Mucosa of gallbladder (tissue), 1 donor: ENCODE data around the gene TMEM238L. TPM values are rescaled to one million over a fixed set of nuclear protein-coding genes. Genes with fewer than 3 reads are reported as not detected.
A peak's percentile ranks its signal among the peaks of the same experiment; 100 is the strongest.

Experiments used
- DNase-seq: peaks from one replicate; pipeline ENCODE4 v3.0.0-alpha.2; 2020; ENCODE audit warnings: low spot score
- total RNA-seq: library from RNA; stranded (reverse); gene quantifications from one replicate; pipeline ENCODE4 v1.2.1, GENCODE V29; 2021
- donor health status: DM: no; HTN: no; CAD: no.

The TMEM238L gene
- total RNA-seq, 1 donor from 2014 or later = 7.5 TPM

DNA sequence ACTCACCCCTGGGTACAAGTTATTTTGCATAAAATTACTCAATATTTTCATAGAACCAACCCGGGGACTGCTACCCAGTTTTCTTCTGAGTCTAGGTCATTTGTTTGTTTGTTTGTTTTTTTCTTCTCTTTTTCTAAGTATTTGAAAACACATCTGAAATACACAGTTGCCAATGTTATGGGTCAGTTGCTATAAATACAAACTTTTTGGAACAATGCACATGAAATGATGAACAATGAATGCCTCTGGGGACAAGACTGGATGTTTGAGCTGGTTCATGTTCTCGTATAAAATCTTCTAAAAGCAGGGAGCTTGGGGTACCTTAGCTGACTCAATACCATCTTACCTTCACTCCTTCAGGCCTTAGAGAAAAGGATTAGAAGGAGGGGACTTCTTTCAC lies 30.5 kb downstream of the TMEM238L start:
- no peak for DNase-seq

DNA sequence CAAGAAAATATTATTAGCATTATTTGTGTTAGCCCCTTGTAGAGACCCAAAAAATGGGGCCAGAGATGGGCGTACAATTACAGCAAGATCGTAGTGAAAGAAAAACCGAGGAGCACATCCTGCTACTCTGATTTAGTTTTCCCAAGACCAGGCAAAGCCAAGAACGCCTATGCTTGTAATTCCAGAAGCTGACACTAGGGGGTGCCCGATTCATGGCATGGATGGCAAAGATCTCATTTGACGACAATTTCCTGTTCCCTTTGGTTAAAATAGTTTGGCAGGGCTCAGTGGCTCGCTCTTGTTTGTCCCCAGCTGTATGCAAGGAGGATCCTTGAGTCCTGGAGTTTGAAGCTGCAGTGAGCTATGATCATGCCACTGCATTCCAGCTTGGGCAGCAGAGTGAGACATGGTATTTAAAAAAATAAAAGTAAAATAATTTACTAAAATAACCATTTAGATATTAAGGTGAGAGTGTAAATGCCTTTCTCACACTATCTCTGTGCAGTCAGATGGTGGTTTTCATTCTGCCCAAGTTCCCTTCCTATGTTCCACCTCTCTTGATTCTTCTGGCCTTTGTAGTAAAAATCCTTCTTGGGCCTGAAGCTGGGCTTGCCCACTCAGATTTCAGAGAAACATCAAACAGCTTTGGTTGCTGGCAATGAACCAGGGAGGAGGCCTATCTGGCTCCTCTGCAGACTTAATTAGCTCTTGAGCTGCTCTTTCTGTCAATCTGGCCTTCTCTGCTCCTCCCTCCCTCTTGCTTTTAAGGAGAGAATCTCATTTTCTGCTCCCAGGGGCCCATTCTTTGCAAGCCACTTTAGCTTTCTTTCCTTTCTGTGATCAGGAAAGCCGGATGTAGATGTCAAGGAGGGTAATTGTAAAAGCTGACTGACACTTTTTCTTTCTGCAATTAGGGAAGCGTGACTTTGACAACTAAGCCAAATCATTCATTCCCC lies 31.2 kb downstream of the TMEM238L start:
- peak; percentile 61 for DNase-seq

DNA sequence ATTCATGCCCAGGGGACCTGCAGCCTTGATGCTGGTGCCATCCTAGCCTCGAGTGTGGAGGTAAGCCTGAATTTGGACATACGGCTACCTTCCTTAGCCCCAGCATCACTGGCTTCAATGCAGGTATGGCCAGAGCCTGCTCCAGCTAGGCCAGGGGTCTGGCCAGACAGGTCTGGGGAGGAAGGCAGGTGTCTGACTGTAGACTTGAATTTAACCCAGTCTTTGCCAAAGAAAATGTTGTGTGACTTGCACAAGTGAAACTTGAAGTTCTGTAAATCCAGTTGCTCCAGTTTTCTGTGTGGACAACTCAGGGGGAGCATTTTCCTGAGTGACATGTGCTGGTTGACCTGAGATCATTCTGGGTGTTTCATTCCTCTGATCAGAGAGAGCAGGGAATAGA lies 32.8 kb downstream of the TMEM238L start:
- DNase-seq = no peak

DNA sequence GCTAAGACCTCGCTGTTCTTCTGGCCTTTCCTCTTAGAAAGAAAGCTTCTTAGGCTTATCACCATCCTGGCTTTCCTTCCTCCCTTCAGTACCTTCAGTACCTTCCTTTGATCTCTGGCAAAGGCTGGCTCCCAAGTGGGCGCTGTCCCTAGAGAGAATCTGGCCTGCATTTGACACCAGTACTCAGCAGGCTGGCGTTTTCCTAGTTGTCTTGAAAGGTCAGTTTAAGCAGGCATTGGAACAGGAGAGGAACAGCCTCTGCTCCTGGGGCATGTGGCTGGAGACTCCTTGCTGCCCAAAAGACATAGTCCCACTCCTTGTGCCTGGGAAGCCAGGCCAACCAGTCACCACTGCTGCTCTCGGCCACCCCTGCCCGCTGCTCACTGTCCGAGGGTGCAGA lies 34.1 kb downstream of the TMEM238L start:
- DNase-seq = no peak

DNA sequence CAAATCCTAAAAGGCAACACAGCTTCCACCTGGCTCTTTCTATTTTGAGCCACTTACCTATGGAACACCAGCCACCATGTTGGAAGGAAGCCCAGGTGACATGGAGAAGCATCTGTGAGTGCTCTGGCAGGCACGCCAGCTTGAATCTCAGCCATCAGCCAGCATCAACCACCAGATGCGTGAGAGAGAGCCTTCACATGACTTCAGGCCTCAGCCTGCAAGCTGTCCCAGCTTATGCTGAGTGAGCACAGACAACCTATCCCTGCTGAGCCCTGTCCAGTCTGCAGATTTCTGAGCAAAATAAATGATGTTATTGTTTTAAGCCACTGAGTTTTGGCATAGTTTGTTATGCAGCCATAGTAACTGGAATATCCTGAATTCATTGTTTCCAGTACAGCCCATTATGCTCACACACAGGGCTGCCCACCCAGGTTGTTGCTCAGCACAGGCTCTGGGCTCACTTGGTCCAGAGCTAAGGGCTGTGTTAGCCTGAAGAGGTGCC lies 35.1 kb downstream of the TMEM238L start:
- no peak for DNase-seq

DNA sequence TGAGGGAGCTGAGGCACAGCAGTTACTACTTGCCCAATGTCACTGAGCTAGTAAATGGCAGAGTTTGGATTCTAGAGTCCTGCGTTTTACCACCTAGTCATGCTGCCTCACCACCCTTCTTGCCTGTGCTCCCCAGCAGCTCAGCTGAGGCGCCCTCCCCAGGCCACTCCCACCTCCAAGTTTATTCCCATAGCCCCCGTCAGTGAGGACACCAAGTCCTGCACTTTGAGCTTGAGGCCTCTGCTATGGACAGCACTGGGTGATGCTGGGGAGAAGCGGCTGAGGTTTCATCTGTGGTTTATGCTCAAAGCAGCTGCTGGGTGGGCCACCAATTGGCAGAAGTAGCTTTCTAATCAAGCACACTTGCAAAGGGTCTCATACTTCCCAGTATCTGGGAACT lies 36.7 kb downstream of the TMEM238L start:
- no peak for DNase-seq

DNA sequence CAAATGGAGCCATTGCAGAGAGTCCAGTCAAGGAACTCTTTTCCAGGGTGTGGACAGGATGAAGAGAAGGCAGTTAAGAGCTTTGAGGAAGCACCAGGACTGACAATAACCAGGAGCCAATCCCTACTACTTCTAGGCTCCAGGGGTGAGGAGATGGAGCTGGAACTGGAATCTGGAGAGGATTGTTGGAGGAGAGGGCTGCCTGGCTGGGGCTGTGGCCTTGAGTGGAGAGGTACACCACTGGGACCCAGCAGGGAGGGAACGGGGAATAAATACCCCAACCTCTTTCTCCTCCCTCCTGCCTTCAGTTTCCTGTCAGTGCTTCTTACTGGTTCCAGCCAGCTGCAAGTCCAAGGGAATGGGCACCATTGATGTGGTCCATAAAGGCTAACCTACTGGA lies 41.9 kb downstream of the TMEM238L start:
- DNase-seq = no peak

DNA sequence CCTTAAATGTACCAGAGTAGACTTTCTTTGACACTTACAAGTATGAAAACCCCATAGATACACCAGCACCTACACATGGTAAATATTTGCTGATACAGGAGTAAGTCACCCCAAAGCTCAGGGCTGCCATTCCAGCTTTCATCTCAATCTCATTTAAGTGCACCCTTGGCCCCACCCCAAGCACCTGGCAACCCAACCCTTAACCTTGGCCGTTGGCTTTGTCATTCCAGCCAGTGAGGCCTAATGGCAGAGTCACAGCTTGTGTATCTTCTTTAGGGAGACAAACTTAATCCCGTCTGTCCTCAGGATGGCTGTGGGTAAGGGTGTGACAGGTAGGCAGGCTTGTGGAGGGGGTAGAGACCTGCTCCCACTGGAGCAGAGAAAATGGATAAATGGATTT lies 42.6 kb downstream of the TMEM238L start:
- DNase-seq = no peak

DNA sequence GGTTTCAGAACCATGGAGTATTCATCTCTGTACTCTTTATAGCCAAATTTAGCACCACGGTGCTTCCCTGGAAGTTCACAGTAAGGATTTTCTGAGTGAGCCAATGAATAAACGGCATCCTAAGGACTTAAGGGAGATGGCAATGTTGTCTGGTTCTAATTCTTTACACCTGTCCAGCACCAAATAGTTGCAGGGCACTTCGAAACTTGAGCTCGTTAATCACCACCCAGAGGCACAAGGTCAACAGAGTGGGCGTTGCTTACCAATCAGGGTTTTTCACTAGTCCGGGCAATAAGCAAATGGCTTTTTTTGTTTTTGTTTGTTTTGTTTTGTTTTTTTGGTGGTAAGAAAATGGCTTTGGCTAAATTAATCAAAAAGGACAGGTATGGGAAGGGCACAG lies 45.8 kb downstream of the TMEM238L start:
- DNase-seq = no peak

DNA sequence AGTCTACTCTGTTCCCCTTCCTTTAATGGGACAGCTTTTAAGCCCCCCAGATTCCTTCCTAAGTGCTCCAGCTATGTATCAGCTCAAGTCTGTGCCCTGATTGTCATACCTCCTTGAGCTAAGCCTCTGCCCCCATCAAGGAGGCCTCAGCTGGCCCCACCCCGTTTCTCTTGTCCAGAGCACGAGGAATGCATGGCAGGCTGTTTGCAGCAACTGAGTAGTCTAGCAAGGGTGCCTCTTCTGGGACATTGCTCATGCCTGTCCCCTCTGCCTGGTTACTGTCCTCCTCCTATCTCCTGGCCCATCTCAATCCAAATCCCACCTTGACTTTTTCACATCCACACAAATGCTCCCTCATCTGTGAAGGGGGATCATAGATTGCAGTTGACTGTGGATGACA lies 46.3 kb downstream of the TMEM238L start:
- no peak for DNase-seq

DNA sequence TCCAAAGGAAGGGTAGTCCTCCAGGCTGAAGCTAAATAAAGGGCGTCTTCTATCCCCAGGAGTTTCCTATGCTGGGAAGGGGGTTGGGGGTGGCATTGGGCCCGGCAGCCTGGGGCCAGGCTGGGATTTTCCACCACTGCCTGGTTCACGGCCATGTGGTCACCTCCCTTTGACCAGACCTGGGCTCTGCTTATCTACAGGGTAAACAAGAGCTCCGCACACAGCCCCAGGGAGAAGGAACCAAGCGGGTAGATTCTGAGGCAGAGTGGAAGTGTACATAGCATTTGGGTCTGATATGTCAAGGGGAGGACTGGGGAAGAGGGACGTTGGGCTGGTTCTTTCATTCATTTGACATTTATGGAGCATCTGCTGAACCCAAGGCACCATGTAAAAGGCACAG lies 46.8 kb downstream of the TMEM238L start:
- DNase-seq = no peak

DNA sequence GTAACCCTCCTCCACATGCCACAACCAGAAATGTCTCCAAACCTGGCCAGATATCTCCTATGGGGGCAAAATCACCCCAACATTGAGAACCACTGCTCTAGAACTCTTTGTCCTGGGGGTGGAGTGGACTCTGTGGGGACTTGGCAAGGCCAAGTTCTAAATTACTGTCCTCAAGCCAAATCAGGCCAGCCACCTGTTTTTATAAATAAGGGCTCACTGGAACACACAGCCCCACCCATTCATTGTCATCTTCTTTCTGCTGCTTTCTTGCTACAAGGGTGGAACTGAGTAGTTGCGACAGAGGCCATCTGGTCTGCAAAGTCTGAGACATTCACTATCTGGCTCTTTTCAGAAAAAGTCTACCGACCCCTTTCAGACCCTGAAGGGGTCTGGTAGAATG lies 47.3 kb downstream of the TMEM238L start:
- no peak for DNase-seq

DNA sequence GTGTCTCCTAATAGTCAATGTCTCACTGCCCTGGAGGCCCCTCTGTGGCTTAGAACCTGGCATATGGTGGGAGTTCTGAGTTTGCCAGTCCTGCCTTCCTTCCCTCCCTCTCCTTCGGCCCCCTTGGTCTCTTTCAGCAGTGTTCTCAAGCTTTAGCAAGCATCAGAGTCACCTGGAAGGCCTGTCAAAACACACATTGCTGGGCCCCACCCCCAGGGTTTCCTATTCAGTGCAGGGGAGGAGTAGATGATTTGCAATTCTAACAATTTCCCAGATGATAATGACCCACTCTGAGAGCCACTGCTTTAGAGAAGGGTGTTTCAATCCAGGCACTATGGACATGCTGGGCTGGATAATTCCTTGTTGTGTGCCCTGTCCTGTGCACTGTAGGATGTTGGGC lies 47.7 kb downstream of the TMEM238L start:
- DNase-seq = no peak

DNA sequence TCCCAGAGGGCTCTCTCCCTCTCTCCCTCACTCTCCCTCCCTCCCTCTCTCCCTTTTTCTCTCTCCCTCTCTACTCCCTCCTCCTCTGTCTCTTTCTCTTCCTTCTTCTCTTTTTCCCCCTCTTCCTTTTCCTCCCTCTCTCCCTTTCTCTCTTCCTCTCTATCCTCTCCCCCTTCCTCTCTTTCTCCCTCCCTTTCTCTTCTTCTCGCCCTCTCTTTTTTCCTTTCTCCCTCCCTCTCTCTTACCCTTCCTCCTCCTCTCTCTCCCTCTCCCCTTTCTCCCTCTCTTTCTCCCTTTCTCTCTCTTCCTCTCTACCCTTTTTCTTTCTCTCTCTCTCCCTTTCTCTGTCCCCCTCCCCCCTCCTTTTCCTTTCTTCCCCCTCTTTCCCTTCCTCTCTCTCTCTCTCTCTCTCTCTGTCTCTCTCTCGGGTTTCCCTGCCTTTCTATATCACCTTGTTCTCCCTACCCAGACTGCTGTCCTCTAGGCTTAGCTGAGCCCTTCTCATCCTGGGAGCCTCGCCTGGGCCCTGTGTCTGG lies 48.2 kb downstream of the TMEM238L start:
- no peak for DNase-seq

DNA sequence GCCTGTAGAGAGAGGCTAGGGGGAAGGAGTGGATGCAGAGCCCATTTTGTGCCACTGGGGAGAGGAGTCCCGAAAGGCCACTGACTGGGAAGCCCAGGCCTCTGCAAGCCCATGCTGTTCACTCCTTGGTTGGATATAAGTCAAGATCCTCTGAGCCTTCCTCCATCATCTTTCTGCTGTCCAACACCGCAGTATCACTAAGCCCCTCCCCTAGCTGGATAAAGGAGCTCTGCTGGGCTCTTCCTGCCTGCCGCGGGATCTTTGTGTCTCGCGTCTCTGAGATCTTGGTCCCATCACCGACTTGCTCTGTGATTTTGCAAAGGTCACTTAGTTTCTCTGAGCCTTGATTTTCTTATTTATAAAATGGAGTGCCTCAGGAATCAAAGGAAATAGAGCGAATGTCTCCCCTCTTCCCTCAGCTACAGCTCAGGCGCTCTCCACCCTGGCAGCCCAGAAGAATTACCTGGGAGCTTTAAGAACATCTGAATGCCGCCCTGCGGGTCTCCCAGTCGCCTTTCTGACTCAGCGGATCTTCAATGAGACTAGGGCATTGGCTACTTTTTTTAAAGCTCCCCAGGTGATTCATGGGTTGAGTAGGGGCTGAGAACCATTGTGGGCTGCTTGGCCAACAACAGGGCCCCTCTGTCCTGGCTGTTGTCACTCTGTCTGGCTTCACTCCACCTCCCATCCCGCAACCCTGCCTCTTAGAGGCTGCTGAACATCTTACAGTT lies 48.9 kb downstream of the TMEM238L start:
- no peak for DNase-seq

DNA sequence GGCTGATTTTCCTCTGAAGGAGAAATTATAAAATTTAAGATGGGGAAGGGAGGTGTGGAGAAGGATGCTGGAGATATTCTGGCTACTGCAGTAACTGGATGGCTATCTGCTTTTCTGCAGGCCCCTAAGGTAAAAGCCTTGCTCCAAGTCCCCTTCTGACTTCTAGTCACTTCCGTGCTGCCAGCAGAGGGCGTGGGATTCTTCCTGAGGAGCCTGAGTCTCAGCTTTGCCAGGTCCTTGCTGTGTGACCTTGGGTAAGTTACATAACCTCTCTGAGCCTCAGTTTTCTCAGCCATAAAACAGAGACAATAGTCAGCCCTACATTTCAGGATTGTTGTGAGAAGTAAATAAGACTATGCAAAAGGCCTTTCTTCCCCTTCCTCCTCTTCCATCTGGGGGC lies 49.8 kb downstream of the TMEM238L start:
- no peak for DNase-seq

DNA sequence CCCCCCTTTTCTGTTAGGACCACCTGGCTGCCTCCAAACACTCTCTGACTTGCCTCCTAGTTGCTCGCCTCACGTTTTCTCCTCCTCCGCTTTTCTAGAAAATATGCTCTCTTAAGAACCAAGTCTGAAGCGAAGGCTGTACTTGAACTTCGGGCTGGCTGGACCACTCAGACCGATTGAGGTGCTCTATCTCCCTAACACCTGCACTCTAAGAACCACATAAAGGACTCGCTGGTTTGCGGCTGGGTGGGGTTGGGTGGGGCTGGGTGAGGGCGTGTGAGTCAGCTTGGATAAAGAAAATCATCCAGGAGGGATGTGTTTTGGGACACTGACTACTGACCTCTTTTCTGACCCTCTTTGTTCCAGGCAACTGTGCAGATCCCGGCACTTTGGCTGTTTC lies 51.2 kb downstream of the TMEM238L start:
- DNase-seq = no peak

DNA sequence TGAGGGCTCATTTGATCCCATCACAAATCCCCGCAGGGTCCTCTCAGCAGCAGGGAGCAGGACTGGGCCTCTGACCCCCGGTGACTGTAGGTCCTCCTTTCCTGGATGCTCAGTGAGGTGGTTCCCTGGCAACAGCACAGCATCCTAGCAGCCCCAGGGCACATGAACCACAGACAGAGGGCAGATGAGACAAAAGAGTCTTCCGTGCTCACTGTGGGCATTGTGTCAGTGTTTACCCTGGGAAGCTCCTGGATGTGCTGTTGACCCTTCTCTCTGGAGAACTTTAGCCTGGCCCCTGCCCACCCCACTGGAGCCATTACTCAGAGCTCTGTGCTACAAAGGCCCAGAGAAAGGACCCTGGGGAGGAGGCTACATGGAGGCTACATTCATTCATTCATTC lies 52.3 kb downstream of the TMEM238L start:
- no peak for DNase-seq

DNA sequence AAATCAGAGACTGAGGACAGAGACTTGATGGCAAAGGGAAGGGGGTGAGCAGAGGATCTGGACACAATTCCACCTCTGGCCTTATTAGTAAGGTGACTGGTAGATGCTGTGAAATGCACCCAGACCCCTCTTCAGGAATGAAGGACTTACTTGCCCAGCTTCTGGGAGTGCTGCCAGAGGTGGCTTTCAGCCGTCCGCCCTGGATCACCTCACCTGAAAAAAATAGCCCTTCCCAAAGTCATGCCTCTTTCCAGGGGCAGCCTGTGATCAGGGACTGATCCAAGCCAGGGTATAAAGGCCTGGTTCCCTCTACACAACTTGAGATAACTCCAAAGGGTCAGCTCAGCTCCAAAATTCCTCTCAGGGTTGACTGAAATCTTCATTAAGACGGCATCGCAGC lies 53.7 kb downstream of the TMEM238L start:
- no peak for DNase-seq

DNA sequence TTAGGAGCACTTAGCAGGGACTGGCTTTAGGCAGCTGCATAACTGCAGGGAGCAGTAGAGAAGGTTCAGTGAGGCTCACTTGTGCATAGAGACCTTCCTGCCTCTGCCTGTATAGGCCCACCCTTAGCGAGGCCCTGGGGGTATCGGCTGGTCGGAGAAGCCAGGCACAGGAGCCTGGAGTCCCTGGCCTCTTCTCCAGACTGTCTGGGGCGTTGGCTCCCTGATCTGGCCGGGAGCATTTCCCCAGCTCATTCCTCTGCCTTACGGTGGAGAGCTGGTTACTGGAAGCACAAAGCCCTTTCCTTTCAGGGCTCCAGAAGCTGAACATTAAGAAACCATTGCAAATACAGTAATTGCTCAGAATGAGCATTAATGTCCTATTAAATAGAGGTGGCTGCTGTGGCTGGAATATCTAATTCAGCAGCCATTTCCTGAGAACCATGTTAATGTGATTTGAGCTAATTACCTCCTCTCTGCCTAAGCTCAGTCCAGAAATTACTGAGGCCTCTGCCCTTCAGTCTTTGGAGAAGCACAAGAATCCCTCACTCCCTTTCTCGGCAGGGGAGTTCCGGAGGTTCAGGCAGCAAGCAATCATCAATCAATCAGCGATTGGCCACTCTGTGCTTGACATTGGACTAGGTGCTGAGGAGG lies 55.2 kb downstream of the TMEM238L start:
- DNase-seq = no peak

DNA sequence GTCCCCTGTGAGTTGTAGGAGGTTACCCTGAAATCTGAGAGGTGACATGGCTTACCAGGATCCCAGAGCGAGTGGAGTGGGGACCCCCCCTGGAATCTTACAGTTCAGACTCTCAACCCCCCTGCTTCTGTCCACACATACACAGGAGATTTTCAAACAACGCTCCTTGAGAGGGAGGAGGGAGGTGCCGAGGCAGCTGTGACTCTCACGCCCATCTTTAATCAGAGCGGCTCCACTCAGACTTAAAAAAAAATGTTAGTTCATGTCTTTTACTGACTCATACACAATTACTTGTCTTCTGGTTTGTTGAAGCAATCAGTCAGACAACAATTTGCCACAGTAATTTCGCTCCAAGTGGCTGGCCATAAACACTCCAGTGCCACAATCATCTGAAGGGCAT lies 58.7 kb downstream of the TMEM238L start:
- no peak for DNase-seq
